Neural crest cell (in vitro differentiated cells): ENCODE results near the gene TPR. TPM values are rescaled to one million over a fixed set of nuclear protein-coding genes. Genes with fewer than 3 reads are reported as not detected.

Source experiments
- DNase-seq: peaks from one replicate; pipeline ENCODE4 v3.0.0; 2021; ENCODE audit warnings: low read depth, mixed read lengths, low spot score
- H3K27ac Mint-ChIP-seq: one replicate; pipeline ENCODE4 v1.8.0; 2021; ENCODE audit warnings: mild to moderate bottlenecking, mixed read lengths; ENCODE audit not compliant: unreplicated experiment
- H3K27me3 Mint-ChIP-seq: 2 replicates; pipeline ENCODE4 v1.8.0; 2021; ENCODE audit warnings: low read depth, mild to moderate bottlenecking, mixed read lengths
- H3K36me3 Mint-ChIP-seq: 2 replicates; pipeline ENCODE4 v1.8.0; 2021; ENCODE audit warnings: low read depth, mild to moderate bottlenecking, mixed read lengths
- H3K4me1 Mint-ChIP-seq: 2 replicates; pipeline ENCODE4 v1.8.0; 2021; ENCODE audit warnings: mixed read lengths
- H3K4me3 Mint-ChIP-seq: one replicate; pipeline ENCODE4 v1.8.0; 2021; ENCODE audit warnings: mild to moderate bottlenecking, mixed read lengths
- H3K9me3 Mint-ChIP-seq: 2 replicates; pipeline ENCODE4 v1.8.0; 2021; ENCODE audit warnings: mixed read lengths
- total RNA-seq: library from RNA; stranded (reverse); gene quantifications from 2 replicates; pipeline ENCODE4 v1.2.1, GENCODE V29; 2021
- TF ChIP-seq, protein P1 (sequence below): fragments of 200-600 bp; sonication (generic); conservative IDR thresholded peaks from 2 replicates; pipeline ENCODE4 v1.5.0; 2021; ENCODE audit warnings: antibody characterized with exemption, mild to moderate bottlenecking

The TPR gene
- total RNA-seq, 1 donor from 2014 or later = 133 TPM

GRCh38 chr1:186283374-186283773 lies 91.7 kb downstream of the TPR start:
- DNase-seq = no peak
- Mint-ChIP-seq H3K27ac (no peak overlapping the region), H3K36me3 (no peaks in the 10 kb centered on the region), H3K4me3 (no peak overlapping the region), H3K4me1 (peaks cover 4% of the 10 kb centered on the region), H3K9me3 (no peaks in the 10 kb centered on the region), H3K27me3 (no peaks in the 10 kb centered on the region)
- TF ChIP-seq, protein P1, sequence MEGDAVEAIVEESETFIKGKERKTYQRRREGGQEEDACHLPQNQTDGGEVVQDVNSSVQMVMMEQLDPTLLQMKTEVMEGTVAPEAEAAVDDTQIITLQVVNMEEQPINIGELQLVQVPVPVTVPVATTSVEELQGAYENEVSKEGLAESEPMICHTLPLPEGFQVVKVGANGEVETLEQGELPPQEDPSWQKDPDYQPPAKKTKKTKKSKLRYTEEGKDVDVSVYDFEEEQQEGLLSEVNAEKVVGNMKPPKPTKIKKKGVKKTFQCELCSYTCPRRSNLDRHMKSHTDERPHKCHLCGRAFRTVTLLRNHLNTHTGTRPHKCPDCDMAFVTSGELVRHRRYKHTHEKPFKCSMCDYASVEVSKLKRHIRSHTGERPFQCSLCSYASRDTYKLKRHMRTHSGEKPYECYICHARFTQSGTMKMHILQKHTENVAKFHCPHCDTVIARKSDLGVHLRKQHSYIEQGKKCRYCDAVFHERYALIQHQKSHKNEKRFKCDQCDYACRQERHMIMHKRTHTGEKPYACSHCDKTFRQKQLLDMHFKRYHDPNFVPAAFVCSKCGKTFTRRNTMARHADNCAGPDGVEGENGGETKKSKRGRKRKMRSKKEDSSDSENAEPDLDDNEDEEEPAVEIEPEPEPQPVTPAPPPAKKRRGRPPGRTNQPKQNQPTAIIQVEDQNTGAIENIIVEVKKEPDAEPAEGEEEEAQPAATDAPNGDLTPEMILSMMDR = no peak

DNA sequence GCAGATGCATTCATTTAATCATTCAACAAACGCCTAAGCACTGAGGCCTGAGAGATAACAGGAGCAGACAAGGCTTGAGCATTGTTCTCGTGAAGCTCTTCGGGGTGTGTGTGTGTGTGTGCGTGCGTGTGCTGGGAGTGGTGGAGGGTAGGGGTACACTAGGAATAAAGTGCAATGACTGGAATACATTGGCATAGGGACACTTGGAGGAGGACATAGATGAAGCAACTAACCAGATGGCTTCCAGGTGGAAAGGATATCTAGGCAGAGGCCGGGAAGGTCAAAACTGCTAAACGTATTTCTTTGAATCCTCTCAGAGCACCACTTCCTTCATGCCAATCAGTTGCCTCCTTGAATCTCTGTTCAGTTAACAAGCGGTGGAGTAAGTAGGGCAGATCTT lies 92.6 kb downstream of the TPR start:
- TF ChIP-seq, protein P1 = no peak
- Mint-ChIP-seq H3K4me1 (peaks cover 4% of the 10 kb centered on the region), H3K4me3 (no peak overlapping the region), H3K9me3 (no peaks in the 10 kb centered on the region), H3K36me3 (no peaks in the 10 kb centered on the region), H3K27ac (no peak overlapping the region), H3K27me3 (no peaks in the 10 kb centered on the region)
- no peak for DNase-seq

DNA sequence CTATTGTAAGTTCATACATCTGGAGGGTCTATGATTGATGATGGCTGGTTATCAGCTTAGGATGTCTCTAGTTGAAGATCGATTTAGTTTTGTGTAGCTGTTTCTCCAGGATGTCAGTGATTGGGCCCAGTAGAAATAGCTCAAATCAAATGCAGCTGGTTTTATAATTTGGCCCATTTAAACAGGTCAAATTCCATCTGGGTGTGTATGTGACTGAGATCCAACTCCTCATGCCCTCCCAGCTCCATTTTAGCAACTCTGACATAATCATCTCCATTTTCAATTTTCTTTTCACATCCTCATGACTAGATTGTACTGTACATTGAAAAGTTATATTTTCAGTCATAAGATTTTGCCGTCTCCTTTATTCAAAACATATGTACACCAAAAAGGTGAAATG lies 99.2 kb downstream of the TPR start:
- Mint-ChIP-seq H3K9me3 (no peaks in the 10 kb centered on the region), H3K4me3 (no peak overlapping the region)

DNA sequence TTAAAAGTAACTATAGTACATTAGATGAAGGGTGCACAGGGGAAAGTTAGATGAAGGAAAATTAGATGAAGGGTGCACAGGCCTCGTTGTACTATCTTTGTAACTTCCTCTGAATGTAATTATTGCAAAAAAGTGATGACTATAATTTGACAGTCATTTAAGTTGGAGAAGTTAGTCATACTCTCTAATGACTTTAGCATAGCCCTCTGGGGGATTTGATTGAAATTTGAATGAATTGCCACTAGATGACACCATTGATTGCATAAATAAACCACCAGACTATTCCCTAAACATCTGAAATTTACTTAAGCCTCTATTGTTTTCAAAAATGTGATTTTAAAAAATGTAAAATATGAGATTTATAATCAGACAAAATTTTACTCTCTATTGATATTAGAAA lies 102.6 kb downstream of the TPR start:
- Mint-ChIP-seq H3K4me1 (no peaks in the 10 kb centered on the region), H3K27ac (no peak overlapping the region), H3K4me3 (no peak overlapping the region), H3K27me3 (no peaks in the 10 kb centered on the region), H3K9me3 (peaks cover 5% of the 10 kb centered on the region), H3K36me3 (peaks cover 3% of the 10 kb centered on the region)
- DNase-seq = no peak
- TF ChIP-seq, protein P1 = no peak

More for the DNA sequence above, 99.2 kb downstream of the TPR start:
- Mint-ChIP-seq H3K27me3 (no peaks in the 10 kb centered on the region), H3K36me3 (no peaks in the 10 kb centered on the region), H3K4me1 (no peaks in the 10 kb centered on the region), H3K27ac (no peak overlapping the region)
- no peak for DNase-seq
- TF ChIP-seq, protein P1 = no peak

GRCh38 chr1:186271032-186271431 lies 104.0 kb downstream of the TPR start:
- TF ChIP-seq, protein P1 = no peak
- H3K27ac Mint-ChIP-seq = no peak overlapping the region
- H3K4me3 Mint-ChIP-seq = no peak overlapping the region
- H3K9me3 Mint-ChIP-seq = peaks cover 5% of the 10 kb centered on the region
- no peaks in the 10 kb centered on the region for H3K4me1 Mint-ChIP-seq
- no peak for DNase-seq
- H3K27me3 Mint-ChIP-seq = no peaks in the 10 kb centered on the region
- peaks cover 3% of the 10 kb centered on the region for H3K36me3 Mint-ChIP-seq

Other genes starting within 250 kb of the TPR start
- not detected in 2 replicates for gene PRG4, start 79.0 kb downstream of the TPR start, total RNA-seq
- 18.3 and 22.2 TPM in 2 replicates for gene ODR4, start 585 bp upstream of the TPR start, total RNA-seq
- gene PDC, start 85.9 kb upstream of the TPR start, total RNA-seq = not detected in 2 replicates